Muscle of arm (tissue), 12 donors: ENCODE results near the gene FAM136A. TPM values are rescaled to one million over a fixed set of nuclear protein-coding genes. Genes with fewer than 3 reads are reported as not detected.

Experiments
- polyA plus RNA-seq, 12 donors: library from polyadenylated mRNA; unstranded; fragments of 120-200 nt; gene quantifications; one replicate each; pipeline ENCODE4 v1.2.1, GENCODE V29; 2013; ENCODE audit not compliant: insufficient read length in 12 of 12

The FAM136A gene
- polyA plus RNA-seq, 12 donors, result 35.9 to 50.3 (median 41.4) TPM; not detected in 1

Other genes with a start within 250 kb of the FAM136A start
- gene PCBP1, start 214.6 kb downstream of the FAM136A start, polyA plus RNA-seq, result 100 to 1,000 TPM in 11 of 12 donors, not detected in 1; 201 to 310 (median 264) TPM
- gene C2orf42, start 111.0 kb downstream of the FAM136A start, polyA plus RNA-seq, result 10 to 100 TPM in 3 of 12 donors, 1 to 10 TPM in 8, not detected in 1; 7.5 to 12.9 (median 9.7) TPM
- gene TIA1, start 53.4 kb downstream of the FAM136A start, polyA plus RNA-seq, result 100 to 1,000 TPM in 11 of 12 donors, not detected in 1; 126 to 347 (median 208) TPM
- gene PCYOX1, start 43.9 kb downstream of the FAM136A start, polyA plus RNA-seq, result 10 to 100 TPM in 11 of 12 donors, not detected in 1; 33.9 to 43.1 (median 37.8) TPM
- gene SNRPG, start 8.3 kb downstream of the FAM136A start, polyA plus RNA-seq, result 100 to 1,000 TPM in 3 of 12 donors, 10 to 100 TPM in 8, not detected in 1; 48.4 to 109 (median 89.8) TPM